GM18520 (cell line): ENCODE results near the gene OXA1L.
"Not testable (repeated sequence)": the region's sequence is repeated elsewhere in the genome, so short reads cannot be mapped to it uniquely, and the experiment has no call there.

Experiments
- ATAC-seq: cut with Tn5 transposase; IDR thresholded peaks from one replicate; pipeline ENCODE4 v1.9.1; 2021; ENCODE audit not compliant: unreplicated experiment

The OXA1L gene

DNA sequence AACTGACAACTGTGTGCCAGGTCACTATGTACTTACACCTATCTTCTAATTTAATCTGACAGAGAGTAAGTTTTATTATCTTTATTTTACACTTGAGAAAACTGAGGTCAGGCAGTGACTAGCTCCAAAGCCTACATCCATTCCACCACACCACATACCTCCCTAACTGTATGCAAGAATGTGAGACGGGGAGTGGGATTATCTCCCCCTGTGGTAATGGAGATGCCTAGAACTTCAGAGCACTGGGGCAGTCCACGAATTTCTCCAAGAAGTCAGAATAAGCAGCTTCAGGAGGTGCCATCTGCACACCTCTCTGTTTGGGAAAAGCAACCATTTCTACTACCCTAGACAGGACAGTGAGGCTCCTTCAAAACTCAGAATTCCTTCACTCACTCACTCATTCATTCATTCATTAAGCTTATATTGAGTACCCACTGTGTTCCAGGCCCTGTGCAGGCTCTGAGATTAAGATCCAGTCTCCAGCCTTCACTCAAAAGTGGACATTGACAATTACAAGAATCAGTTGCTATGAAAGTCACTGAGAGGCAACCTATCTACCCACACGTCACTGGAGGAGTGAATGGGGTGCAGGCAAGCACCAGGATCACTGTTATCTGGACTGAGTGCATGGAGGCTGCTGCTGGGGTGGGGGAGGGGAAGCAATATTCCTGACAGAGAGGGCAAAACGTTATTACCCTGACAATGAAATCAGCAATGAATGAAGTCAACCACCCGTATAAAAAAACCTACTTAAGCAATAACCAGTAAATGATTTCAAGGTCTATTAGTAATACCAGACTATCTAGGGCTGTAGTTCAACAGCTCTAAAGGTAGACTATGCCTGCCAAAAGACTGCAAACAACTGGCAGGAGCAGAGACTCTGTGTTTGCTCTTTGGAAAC, 30.8 kb downstream of the OXA1L start:
- no peak for ATAC-seq

DNA sequence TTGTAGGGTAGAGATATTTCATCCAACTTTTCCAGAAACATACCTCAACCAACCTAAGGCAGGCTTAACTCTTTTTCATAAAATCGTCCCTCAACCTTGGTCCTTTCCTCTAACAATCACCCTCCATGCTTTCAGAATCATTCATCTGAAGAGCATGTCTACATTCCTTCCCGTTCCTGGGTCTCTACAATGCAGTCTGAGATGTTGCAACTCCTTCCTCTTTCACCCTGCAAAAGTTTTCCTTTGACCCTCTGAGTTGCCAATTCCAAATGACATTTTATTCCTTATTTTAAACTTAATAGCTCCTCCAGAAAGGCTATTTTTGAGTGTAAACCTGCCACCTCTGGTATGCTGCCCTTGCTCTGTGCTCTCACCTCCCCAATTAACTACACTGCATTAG, 32.0 kb downstream of the OXA1L start:
- ATAC-seq = no peak

DNA sequence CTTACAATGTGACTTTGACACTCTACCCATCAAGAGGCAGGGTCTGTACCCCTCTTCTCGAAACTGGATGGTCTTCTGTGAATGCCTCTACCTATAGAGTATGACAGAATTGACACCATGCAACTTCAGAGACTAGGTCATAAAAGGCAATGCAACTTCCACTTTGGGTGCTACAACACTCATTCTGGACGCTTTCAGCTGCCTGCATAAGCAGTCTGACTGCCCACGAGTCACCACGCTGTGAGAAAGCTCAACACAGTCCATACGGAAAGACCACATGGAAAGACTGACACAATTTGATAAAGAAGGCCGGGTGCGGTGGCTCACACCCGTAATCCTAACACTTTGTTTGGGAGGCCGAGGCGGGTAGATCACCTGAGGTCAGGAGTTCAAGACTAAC, 33.9 kb downstream of the OXA1L start:
- ATAC-seq = no peak

DNA sequence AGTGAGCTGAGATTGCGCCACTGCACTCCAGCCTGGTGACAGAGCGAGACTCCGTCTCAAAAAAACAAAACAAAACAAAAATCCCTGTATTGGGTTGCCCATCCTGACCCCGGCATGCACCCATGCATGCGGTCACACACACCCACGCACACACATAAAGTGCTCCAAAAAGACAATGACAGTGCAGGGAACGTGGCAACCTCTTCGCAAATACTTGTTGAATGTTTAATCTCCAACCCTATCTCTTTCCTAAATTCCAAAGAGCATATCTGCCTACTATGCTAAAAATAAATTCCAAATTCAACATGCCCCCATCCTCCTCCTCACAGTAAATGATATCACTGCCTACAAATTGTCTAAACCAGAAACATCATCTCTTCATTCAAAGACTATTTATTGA, 35.2 kb downstream of the OXA1L start:
- no peak for ATAC-seq

DNA sequence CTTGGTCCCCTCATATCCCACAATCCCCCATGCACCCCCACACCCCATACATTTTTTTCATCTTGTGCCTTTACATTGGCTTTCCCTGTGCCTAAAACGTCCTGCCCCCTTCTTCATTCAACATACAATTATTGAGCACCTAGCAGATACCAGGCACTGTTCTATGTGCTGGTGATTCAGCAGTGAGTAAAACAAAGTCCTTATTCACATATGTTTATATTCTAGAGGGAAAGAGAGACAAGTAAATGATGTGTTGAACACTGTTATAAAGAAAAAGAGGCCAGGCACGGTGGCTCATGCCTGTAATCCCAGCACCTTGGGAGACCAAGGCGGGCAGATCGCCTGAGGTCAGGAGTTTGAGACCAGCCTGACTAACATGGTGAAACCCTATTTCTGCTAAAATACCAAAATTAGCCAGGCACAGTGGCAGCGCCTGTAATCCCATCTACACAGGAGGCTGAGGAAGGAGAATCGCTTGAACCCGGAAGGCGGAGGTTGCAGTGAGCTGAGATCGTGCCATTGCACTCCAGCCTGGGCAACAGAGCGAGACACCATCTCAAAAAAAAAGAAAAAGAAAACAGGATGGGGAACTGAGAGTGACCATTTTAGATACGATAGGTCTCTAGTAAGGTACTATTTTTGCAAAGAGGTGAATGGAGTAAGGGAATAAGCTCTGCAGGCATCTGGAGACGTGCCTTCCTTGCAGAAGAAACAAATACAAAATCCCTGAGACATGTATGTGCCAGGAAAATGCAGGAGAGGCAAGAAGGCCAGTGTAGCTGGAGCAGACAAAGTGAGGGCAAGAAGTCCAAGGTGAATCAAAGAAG, 36.6 kb downstream of the OXA1L start:
- no peak for ATAC-seq

DNA sequence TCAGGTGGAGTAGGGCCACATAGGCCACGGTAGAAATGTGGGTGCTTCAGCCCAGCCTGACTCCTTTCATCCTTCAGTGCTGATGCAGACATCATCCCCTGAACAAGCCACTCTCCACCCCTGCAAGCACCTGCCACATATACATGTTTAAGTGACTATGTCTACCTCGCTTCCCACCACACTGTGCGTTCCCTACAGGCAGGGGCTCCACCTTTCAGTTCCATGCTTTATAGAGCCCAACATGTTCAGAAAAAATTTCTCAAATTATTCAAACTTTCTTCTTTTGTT, 37.1 kb downstream of the OXA1L start:
- ATAC-seq = no peak

GRCh38 chr14:22805235-22805634, 38.7 kb downstream of the OXA1L start:
- not testable (repeated sequence) for ATAC-seq

- ATAC-seq = no peak
Measured at GRCh38 chr14:22807432-22808087, 41.1 kb downstream of the OXA1L start.

- no peak for ATAC-seq
Measured at GRCh38 chr14:22808388-22809209, 42.1 kb downstream of the OXA1L start.

DNA sequence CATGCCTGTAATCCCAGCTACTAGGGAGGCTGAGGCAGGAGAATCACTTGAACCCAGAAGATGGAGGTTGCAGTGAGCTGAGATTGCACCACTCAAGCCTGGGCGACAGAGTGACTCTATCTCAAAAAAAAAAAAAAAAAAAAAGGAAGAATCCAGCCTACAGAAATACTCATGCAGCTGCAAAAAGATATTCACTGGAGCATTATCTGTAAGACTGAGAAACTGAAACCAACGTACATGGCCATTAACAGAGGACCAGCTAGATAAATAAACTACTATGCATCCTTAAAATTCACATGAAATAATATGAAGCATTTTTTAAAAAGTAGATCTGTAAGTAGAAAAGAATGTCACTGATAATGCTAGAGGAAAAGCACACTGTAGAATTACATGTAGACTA, 45.2 kb downstream of the OXA1L start:
- ATAC-seq = no peak

GRCh38 chr14:22812744-22813143, 46.3 kb downstream of the OXA1L start:
- no peak for ATAC-seq

DNA sequence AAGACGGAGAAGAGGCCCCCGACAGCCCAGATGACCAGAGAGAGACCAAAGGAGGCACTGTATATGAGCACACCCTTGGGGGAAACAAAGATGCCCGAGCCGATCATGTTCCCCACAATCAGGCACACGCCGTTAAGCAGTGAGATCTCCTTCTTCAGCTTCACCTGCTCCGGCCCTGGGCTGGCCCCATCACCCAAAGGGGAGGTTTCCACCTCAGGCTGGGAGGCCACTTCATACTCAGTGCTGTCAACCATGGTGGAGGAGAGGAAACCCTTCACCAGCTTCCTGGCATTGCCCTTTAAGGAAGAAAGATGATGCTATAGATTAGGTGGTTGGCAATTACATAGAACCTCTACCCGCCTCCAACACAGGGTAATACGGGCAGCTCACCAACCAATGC, 46.7 kb downstream of the OXA1L start:
- ATAC-seq = no peak

DNA sequence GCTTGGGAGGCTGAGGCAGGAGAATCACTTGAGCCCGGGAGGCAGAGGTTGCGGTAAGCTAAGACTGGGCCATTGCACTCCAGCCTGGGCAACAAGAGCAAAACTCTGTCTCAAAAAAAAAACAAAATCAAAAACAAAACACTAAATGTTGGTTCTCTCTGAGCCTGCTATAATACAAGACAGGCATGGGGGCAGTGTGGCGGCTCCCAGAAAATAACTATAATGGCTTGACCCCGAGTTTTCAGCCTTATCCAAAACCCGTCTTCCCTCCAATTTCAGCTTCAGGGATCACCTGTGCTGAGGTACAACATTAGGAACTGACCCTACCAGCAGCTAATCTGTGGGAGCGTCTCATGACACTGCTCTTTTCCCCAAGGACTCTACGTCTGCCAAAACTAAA, 47.9 kb downstream of the OXA1L start:
- ATAC-seq = no peak

- ATAC-seq = no peak
Measured at GRCh38 chr14:22814941-22815713, 48.6 kb downstream of the OXA1L start, which contains the start of gene SLC7A7. Gene SLC7A7 (minus strand): TSS chr14:22815435. CDS start chr14:22813398, 2,037 bp downstream.

DNA sequence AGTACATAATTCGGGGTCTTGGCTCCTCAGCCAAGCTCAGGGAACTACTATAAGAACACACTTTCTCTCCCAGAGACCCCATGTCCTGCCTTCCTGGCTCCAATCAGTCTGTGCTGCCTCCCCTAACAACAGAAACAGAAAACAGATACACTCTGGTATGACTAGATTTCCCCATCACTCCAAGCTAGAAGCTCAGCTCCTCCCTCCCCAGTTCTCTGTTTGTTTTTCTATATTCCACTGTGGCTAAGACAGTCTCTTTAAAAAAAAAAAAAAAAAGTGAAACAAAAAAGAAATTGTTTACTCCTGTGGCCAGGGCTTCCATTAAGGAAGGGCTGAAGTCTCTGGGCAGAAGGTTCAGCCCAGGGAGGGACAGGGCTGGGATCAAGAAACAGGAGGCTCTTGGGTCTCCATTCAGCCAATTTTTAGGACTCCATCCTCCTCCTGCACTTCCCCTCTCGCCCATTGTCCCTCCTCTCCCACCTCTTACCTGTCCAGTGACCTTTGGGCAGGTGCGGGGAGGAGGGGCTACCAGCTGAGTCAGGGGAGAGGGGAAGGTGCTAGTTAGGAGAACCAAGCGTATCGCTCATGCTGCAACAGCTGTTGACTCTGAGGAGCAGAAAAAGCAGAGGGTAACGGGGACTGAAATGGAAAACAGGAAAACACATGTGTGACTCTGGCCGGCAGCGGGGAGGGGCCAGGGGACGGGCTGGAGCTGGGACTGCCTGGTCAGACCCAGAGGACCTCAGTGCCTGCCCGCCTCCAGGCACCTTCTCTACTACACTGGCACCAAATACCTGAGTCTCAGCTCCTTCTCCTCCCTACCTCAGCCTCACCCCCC, 52.9 kb downstream of the OXA1L start:
- no peak for ATAC-seq

GRCh38 chr14:22820731-22821130, 54.2 kb downstream of the OXA1L start:
- no peak for ATAC-seq

DNA sequence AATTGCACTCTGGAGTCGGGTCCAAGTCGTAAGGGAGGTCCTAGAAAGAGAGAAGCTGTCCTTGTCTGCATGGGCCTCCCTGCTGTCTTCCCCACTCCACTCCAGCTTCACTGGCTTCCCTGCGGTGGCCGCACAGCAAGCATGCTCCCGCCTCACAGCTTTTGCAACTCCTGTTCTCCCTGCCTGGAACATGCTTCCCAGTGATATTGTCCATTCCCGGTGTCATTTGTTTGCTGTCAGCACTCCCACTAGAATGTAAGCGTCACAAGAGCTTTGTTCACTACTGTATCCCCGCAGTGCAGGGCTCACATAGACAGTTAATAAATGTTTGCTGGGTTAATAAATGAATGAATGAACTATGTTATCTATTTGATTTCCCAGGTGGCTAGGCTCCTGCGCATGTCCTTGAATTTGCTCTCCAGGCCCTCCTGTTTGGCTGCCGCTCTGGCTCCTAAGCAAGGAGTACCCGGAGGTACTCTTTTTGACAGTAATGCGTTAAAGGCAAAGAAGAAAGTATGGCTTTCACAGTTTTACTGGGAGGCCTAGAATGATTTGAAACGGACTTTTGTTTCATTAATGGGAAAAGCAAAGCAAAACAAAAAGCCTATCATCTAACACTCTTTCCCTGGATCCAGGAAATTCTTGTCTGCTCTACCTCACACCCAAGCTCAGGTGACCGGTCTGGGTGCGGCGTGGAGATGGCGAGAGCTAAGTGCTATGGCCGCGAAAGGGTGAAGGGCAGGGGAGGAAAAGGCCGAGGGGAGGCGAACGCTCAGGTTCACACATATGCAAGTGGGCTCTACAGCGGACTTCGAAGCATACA, 54.9 kb downstream of the OXA1L start:
- ATAC-seq = no peak

GRCh38 chr14:22822016-22822570, 55.6 kb downstream of the OXA1L start:
- ATAC-seq = no peak
